Measurements from ENCODE around the gene MIA2.

GRCh38 chr14:39430762-39431415, 197.2 kb downstream of the MIA2 start:
- TF ChIP-seq EZH2phosphoT487 (IDR thresholded peaks at IDR 0.05; ENCODE audit: borderline replicate concordance, low read length), result no peak
- TF ChIP-seq, protein P1, sequence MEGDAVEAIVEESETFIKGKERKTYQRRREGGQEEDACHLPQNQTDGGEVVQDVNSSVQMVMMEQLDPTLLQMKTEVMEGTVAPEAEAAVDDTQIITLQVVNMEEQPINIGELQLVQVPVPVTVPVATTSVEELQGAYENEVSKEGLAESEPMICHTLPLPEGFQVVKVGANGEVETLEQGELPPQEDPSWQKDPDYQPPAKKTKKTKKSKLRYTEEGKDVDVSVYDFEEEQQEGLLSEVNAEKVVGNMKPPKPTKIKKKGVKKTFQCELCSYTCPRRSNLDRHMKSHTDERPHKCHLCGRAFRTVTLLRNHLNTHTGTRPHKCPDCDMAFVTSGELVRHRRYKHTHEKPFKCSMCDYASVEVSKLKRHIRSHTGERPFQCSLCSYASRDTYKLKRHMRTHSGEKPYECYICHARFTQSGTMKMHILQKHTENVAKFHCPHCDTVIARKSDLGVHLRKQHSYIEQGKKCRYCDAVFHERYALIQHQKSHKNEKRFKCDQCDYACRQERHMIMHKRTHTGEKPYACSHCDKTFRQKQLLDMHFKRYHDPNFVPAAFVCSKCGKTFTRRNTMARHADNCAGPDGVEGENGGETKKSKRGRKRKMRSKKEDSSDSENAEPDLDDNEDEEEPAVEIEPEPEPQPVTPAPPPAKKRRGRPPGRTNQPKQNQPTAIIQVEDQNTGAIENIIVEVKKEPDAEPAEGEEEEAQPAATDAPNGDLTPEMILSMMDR (IDR thresholded peaks at IDR 0.05; ENCODE audit: low read depth, low read length, poor library complexity, severe bottlenecking), result no peak
